Endothelial cell (in vitro differentiated cells): ENCODE data around the gene EPDR1. TPM values are rescaled to one million over a fixed set of nuclear protein-coding genes. Genes with fewer than 3 reads are reported as not detected.
A peak's percentile ranks its signal among the peaks of the same experiment; 100 is the strongest.

Source experiments
- DNase-seq: peaks from one replicate; pipeline ENCODE4 v3.0.0; 2021; ENCODE audit warnings: low spot score
- H3K27ac Mint-ChIP-seq: one replicate; pipeline ENCODE4 v1.8.0; 2021; ENCODE audit warnings: mixed read lengths, inconsistent platforms; ENCODE audit not compliant: unreplicated experiment
- H3K27me3 Mint-ChIP-seq: one replicate; pipeline ENCODE4 v1.8.0; 2021; ENCODE audit warnings: mild to moderate bottlenecking, moderate library complexity, mixed read lengths, inconsistent platforms; ENCODE audit not compliant: unreplicated experiment
- H3K36me3 Mint-ChIP-seq: one replicate; pipeline ENCODE4 v1.8.0; 2021; ENCODE audit warnings: mild to moderate bottlenecking, low read depth, mixed read lengths, inconsistent platforms; ENCODE audit not compliant: unreplicated experiment
- H3K4me1 Mint-ChIP-seq: one replicate; pipeline ENCODE4 v1.8.0; 2021; ENCODE audit warnings: mild to moderate bottlenecking, mixed read lengths, inconsistent platforms; ENCODE audit not compliant: unreplicated experiment
- H3K4me3 Mint-ChIP-seq: one replicate; pipeline ENCODE4 v1.8.0; 2021; ENCODE audit warnings: mild to moderate bottlenecking, mixed read lengths, inconsistent platforms; ENCODE audit not compliant: unreplicated experiment
- H3K9me3 Mint-ChIP-seq: one replicate; pipeline ENCODE4 v1.8.0; 2021; ENCODE audit warnings: mixed read lengths, inconsistent platforms; ENCODE audit not compliant: unreplicated experiment
- total RNA-seq: library from RNA; stranded (reverse); fragmentation: NEBNext Ultra II Directional; extraction: Animal tissue kit (Norgen Biotek cat#: 25700); gene quantifications from one replicate; pipeline ENCODE4 v1.2.1, GENCODE V29; 2021; ENCODE audit not compliant: unreplicated experiment
- TF ChIP-seq, protein P1 (sequence below): fragments of 200-600 bp; sonication (generic); IDR thresholded peaks from one replicate; pipeline ENCODE4 v1.5.0; 2021; ENCODE audit warnings: antibody characterized with exemption; ENCODE audit not compliant: unreplicated experiment

Gene EPDR1
- total RNA-seq, 1 donor from 2014 or later, result 11.7 TPM

DNA sequence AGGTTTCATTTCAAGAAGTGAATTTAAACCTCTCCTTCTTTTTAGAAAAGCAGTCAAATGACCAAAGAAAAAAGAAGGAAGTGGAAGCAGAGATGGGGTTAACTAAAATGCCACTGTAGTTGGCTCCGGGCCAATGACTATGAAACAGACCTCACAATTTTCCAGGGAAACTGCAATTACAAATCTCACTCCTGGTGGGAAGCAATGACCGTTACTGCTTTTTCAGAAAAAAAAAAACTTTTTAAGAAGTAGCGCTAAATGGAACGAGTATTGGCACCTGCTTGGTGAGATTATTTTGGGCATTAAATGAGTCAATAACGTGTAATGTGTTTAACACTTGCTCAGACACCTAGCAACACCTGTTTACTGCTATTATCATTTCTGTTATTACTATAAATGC lies 5.0 kb upstream of the EPDR1 start:
- no peak for DNase-seq
- no peak overlapping the region for H3K4me3 Mint-ChIP-seq

DNA sequence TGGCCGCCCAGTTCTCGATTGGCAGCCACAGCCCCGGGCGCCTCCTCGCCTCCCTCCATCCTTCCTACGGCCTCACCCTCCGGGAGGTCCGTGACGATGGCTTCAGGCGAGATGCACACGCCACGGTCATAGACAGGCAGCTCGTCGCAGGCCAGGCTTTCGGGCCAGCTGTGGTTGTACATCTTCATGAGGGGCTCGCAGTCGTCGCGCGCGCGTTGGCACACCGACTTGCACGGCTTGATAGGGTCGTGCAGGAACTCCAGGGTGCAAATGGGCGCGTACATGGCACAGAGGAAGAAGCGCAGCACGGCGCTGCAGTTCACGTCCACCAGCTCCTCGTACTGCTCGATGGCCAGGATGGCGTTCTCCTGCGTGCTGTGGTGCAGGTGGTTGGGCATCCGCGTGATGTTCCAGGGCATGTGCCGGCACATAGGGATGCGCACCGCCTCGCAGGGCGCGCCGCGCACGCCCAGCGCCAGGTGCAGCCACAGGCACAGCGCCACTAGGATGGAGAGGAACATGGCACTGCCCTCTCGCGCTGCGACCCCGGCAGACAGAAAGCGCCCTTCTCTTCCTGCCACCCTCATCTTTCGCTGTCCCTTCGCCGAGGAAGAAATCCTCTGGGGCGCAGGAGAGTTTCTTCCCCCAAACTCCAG lies 4.3 kb upstream of the EPDR1 start:
- TF ChIP-seq, protein P1, sequence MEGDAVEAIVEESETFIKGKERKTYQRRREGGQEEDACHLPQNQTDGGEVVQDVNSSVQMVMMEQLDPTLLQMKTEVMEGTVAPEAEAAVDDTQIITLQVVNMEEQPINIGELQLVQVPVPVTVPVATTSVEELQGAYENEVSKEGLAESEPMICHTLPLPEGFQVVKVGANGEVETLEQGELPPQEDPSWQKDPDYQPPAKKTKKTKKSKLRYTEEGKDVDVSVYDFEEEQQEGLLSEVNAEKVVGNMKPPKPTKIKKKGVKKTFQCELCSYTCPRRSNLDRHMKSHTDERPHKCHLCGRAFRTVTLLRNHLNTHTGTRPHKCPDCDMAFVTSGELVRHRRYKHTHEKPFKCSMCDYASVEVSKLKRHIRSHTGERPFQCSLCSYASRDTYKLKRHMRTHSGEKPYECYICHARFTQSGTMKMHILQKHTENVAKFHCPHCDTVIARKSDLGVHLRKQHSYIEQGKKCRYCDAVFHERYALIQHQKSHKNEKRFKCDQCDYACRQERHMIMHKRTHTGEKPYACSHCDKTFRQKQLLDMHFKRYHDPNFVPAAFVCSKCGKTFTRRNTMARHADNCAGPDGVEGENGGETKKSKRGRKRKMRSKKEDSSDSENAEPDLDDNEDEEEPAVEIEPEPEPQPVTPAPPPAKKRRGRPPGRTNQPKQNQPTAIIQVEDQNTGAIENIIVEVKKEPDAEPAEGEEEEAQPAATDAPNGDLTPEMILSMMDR, result no peak
- Mint-ChIP-seq H3K9me3 (no peaks in the 10 kb centered on the region), H3K4me1 (peaks cover 11% of the 10 kb centered on the region), H3K4me3 (peak overlapping the region; percentile 67), H3K36me3 (no peaks in the 10 kb centered on the region), H3K27ac (no peak overlapping the region), H3K27me3 (peaks cover 4% of the 10 kb centered on the region)
- no peak for DNase-seq

More for the DNA sequence above, 5.0 kb upstream of the EPDR1 start:
- Mint-ChIP-seq H3K27ac (no peak overlapping the region), H3K4me1 (peaks cover 11% of the 10 kb centered on the region), H3K27me3 (peaks cover 4% of the 10 kb centered on the region), H3K9me3 (no peaks in the 10 kb centered on the region), H3K36me3 (no peaks in the 10 kb centered on the region)
- TF ChIP-seq, protein P1, result no peak

GRCh38 chr7:37916673-37917660 lies 3.5 kb upstream of the EPDR1 start, which contains the start of gene SFRP4:
Gene SFRP4, minus strand, starts transcription at chr7:37916817. Its CDS starts 280 bp downstream, at chr7:37916537.
- peak; percentile 42 for DNase-seq
- Mint-ChIP-seq H3K9me3 (no peaks in the 10 kb centered on the region), H3K4me1 (peaks cover 11% of the 10 kb centered on the region), H3K36me3 (no peaks in the 10 kb centered on the region), H3K27me3 (peaks cover 4% of the 10 kb centered on the region), H3K27ac (no peak within 1 kb of the TSS), H3K4me3 (peak within 1 kb of the TSS; percentile 67)
- TF ChIP-seq, protein P1, result peak; percentile 74

DNA sequence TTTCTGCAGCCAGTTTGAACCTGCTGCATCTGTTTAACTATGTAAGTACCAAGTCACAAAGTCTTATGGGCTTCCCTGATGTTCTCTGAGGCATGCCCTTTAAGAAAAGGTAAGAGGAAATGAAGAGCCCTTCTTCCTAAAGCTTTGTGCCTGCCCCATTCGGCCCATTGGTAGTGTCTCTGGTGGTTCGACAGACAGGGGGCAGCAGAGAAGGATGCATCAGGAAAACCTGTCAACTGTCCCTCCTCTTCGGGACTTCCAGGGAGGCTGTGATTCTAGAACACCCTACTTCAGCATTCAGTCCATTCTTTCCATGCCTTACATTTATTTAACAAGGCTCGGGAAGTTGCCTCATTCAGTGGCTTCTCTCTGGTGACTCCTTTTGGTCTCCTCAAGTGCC lies 1.9 kb upstream of the EPDR1 start:
- no peaks in the 10 kb centered on the region for H3K9me3 Mint-ChIP-seq
- H3K4me1 Mint-ChIP-seq, result peaks cover 11% of the 10 kb centered on the region
- TF ChIP-seq, protein P1, result no peak
- H3K36me3 Mint-ChIP-seq, result no peaks in the 10 kb centered on the region
- H3K27me3 Mint-ChIP-seq, result peaks cover 4% of the 10 kb centered on the region
- no peak overlapping the region for H3K4me3 Mint-ChIP-seq
- no peak overlapping the region for H3K27ac Mint-ChIP-seq
- DNase-seq, result no peak
